Measurements from ENCODE around the gene TBC1D10B.
"Not testable (repeated sequence)": the region's sequence is repeated elsewhere in the genome, so short reads cannot be mapped to it uniquely, and the experiment has no call there.

TBC1D10B gene

DNA sequence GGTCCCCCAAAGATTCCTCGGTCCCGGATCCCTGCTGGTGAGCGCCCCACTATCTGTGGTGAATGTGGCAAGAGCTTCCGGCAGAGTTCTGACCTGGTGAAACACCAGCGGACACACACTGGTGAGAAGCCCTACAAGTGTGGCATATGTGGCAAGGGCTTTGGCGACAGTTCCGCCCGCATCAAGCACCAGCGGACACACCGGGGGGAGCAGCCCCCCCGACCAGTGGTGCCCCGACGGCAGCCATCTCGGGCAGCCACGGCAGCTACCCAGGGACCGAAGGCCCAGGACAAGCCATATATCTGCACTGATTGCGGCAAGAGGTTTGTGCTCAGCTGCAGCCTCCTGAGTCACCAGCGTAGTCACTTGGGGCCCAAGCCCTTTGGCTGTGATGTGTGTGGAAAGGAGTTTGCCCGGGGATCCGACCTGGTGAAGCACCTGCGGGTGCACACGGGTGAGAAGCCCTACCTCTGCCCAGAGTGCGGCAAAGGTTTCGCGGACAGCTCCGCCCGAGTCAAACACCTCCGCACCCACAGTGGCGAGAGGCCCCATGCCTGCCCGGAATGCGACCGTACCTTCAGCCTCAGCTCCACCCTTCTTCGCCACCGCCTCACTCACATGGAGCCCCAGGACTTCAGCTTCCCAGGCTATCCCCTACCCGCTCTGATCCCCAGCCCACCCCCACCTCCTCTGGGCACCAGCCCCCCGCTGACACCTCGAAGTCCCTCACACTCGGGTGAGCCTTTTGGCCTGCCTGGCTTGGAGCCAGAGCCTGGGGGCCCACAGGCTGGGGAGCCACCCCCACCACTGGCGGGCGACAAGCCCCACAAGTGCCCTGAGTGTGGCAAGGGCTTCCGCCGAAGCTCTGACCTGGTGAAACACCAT, 27.7 kb upstream of the TBC1D10B start:
- FAIRE-seq = no peak

DNA sequence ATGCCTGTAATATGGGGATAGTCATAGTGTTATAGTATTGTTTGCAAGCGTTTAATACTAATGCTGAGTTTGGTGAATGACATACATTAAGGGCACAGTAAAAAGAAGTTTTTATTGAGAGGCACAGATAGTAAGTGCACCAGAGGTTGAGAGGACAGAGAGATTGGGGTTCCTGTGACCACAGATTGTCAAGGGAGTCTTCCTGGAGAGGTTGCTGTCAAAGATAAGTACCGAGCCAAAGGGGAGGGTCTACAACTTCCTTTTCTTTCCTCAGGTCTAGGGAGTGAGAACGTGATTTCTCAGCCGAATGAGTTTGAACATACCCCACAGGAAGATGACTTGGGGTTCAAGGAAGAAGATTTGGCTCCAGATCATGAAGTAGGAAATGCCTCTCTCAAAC, 26.8 kb upstream of the TBC1D10B start:
- no peak for FAIRE-seq

DNA sequence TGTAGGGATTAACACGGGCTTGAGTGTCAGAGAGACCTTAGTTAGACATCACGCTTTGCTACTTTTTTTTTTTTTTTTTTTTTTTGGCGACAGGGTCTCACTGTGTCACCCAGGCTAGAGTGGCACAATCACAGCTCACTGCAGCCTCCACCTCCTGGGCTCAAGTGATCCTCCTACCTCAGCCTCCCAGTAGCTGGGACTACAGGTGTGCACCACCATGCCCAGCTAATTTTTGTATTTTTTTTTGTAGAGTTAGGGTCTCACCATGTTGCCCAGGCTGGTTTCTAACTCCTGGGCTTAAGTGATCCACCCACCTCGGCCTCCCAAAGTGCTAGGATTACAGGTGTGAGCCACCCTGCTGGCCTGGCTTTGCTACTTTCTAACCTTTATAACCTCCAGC, 26.3 kb upstream of the TBC1D10B start:
- not testable (repeated sequence) for FAIRE-seq

DNA sequence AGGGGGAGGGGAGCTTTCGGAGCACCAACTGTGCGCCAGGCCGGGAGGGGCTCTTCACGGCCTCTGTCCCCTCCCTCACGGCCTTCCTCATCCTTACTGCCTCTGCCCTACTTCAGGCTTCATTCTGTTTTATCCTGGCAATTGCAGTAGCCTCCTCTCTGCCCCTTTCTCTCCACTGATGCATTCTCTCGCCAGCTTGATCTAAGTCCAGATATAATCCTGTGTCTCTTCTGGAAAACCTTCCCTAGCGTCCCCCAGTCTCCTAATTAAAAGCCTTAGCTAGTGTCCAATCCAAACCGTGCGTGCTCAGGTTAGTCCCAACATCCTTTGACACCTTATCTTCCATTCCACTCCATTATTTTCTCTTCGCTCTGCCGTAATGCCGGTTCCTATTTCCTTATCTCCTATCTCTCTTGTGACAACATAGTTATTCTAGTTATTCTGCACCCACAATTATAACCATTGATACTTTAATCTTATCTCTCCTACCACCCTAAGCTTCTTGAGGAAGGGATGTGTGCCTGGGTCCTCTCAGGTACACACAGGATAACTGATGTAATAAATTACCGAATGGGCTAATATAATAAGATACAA, 25.8 kb upstream of the TBC1D10B start:
- FAIRE-seq = no peak

DNA sequence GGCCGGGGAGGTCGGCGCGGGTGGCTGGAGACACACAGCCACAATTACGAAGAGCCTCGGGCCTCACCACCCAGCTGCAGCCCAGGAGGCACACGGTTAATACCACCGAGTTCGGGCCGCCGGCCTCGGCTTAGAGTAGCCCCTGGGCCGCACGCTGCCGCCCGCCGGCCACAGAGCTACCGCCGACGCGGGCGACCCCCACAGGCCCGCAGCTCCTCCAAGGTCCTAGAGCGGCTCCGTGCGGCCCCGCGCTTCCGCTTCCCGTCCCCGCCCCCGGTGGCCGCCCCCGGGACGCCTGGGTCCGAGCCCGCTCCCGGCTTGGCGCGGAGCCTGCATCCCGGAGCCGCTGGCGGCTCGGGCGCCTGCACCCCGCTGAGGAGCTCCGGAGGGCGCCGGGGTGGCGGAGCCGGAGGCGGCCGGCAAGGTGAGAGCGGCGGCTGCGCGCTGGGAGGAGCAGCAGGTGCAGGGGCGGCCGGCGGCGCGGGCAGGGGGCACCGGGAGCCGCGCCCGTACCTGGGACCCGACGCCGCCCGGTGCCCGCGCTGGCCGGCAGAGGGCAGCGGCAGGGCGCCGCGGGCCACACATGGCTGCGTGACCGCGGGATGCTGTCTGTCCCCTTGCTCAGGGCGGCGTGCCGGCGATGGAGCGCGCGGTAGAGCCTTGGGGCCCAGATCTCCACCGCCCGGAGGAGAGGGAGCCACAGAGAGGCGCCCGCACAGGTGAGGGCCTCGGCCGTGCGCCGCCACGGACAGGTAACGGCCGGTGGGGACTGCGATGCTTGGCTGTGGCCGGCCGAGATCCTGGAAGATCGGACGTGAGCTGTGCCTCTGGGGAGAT, 25.1 kb upstream of the TBC1D10B start, which contains the start of gene ZNF48:
Gene ZNF48 (plus strand): TSS at position 266 of the 837 bp plus-strand sequence. CDS start 375 bp downstream, at position 641.
- no peak for FAIRE-seq

DNA sequence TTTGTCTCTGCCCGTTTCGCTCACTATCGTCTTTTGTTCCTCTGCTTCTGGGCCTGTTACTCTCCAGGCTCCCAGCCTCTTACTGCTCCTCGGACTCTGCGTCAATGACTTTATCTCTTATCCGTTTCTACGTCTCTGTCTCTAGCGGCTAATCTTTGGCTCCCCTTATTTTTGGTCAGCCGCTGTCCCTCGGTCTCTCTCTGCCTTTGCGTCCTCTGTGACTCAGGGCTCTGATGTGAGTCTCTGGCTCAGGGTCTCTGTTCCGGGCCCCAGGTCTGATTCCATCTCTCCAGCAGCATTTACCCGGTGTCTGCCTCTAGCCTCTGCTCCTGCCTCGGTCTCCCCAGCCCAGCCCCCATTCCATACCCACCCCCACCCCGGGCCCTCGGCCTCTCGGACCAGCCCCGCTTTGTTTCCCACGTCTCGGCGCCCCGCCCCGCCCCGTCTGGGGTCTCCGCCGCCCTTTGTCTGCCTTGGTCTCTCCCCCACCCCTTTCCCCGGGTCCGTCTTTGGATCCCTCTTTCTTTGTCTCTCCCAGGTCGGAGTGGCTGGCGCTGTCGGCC, 24.4 kb upstream of the TBC1D10B start:
- FAIRE-seq = no peak

DNA sequence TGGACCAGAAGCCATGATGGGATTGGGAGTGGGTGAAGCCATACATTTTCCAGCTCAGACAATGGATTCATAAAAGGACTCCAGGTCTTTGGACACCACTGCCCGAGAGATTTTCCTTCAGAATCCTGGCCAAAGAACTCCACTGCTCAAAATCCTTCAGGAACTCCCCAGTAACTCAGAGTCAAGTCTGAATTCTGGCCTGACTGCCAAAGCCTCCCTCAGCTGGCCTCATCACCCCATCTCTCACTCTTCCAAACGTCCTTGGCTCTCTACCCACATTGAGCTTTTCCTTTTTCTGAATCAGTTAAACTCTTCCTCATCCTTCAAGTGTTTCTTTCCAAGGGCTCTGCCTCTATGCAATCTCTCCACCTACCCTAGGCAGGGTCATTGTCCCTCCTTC, 13.2 kb upstream of the TBC1D10B start:
- no peak for FAIRE-seq

DNA sequence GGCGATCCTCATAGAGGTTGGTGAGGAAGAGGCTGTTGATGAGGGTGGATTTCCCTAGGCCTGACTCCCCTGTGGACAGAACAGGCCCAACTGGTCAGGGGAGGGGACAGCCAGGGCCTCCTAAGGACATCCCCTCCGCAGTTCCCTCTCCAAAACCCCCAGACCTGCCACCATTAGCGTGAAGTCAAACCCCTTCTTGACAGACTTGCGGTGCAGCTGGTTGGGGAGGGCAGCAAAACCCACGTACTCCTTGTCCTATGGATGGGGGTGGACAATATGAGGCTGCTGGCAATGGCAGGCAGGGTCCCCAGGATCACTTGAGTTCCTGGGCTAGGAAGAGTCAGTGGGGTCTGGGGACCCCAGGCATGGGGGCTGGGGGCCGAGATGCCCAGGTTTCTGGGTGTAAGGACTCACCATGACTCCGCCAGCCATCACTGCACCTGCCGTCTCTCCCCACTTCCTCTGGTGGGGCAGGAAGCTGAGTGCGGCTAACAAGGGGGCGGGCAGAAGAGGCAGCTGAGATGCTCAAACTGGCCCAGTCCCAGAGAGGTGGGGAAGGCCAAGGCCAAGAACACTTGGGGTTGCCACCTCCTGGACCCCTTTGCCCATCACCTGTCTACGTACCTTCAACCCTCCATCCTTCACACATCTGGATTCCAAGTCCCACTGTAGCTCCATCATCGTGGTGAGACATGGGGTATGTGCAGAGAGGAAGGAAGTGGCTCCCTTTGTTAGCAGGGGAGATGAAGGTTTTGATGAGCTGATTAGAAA, 12.0 kb upstream of the TBC1D10B start, which contains the start of gene SEPTIN1:
Gene SEPTIN1 (minus strand): TSS at position 451 of the 771 bp plus-strand sequence. CDS start 19 bp downstream, at position 432.
- FAIRE-seq = no peak

DNA sequence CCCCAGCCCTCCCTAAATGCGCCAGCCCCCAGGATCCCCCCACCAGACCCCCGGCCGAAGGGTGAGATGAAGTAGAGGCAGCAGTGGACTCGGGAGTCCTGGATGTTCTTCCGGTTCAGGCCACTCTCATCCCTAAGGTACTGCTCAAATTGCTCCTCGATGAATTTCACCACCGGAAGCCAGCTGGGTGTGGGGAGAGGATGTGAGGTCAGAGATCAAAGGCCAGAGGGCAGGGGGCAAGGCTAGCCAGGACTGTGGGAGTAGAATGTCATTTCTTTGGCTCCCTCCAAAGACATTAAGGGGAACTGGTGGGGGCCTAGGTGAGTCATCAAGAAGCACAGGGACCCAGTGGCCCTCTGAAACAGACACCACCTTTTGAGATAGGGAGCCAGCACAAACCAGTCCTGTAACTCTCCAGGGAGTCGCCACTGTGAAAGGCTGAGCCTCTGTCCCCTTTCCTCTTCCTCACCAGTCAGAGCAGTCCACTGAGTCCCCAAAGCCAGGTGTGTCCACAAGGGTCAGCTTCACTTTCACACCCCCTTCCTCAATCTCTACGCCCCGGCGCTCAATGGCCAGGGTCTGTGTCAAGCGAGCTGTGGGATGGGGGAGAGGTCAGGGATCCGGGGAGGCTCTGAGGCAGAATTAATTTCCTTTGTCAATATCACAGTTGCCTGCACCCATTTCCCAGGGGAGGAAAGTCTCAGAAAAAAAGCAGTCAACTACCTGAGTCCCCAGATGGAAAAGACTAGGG, 11.2 kb upstream of the TBC1D10B start:
- no peak for FAIRE-seq

DNA sequence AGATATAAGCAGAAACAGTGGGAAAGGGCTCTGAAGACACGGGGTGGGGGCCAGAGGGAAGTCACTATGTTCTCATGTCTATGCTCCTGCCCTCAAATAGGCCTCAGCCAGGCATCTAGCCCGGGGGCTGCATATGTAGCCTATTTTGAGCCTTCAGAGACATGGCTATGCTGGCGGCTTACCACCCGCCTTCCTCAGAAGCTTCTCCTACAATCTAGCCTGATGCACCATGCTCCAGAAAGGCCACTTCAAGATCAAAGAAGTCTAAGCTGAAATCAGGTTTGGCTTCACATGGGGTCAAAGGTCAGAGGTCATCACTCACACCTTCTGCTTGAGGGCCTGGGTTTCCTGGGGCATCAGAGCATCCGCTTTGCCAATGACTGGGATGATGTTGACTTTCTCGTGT, 10.5 kb upstream of the TBC1D10B start:
- no peak for FAIRE-seq

DNA sequence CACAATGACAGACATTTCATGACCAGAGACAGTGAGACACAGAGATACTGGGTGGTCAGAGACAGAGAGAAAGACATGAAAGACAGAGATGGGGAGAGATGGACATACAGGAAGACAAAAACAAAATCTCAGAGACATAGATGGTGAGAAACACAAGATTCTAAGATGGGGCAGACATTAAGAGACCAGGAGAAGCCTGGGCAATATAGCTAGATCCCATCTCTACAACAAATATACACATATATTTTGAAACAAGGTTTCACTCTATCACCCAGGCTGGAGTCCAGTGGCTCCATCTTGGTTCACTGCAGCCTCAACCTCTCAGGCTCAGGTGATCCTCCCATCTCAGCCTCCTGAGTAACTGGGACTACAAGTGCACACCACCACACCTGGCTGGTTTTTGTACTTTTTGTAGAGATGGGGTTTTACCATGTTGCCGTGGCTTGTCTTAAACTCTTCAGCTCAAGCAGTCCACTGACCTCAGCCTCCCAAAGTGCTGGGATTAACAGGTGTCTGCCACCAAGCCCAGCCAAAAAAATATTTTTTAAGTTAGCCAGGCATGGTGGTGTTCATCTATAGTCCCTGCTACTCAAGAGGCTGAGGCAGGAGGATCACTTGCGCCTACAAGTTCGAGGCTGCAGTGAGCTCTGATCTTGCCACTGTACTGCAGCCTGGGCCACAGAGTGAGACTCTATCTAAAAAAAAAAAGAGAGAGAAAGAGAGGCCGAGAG, 9.9 kb upstream of the TBC1D10B start:
- FAIRE-seq = no peak

DNA sequence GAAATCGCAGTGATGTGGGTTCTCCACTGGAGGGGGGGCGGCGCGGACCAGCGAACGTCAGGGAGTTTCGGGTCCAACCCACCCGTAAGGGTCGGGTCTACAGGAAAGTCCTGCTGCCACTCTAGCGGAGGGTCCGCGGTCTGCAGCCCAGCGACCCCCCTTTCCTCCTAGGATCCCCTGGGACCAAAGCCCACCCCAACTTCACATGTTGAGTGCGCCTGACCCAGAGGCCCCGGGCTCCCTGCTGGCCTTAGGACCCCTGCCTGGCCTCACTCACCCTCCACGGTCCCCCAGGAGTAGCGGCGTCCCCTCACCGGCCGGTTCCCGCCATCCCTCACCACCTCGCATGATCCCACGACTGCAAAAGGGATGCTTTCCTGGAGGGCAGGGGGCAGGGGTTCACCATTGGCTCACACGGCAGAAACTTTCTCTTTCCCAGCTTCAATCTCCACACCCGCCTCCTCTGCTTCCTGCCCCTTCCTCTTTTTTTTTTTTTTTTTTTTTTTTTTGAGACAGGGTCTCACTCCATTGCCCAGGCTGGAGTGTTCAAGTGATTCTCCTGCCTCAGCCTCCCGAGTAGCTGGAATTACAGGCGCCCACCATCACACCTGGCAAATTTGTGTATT, 9.0 kb upstream of the TBC1D10B start:
- FAIRE-seq = no peak

DNA sequence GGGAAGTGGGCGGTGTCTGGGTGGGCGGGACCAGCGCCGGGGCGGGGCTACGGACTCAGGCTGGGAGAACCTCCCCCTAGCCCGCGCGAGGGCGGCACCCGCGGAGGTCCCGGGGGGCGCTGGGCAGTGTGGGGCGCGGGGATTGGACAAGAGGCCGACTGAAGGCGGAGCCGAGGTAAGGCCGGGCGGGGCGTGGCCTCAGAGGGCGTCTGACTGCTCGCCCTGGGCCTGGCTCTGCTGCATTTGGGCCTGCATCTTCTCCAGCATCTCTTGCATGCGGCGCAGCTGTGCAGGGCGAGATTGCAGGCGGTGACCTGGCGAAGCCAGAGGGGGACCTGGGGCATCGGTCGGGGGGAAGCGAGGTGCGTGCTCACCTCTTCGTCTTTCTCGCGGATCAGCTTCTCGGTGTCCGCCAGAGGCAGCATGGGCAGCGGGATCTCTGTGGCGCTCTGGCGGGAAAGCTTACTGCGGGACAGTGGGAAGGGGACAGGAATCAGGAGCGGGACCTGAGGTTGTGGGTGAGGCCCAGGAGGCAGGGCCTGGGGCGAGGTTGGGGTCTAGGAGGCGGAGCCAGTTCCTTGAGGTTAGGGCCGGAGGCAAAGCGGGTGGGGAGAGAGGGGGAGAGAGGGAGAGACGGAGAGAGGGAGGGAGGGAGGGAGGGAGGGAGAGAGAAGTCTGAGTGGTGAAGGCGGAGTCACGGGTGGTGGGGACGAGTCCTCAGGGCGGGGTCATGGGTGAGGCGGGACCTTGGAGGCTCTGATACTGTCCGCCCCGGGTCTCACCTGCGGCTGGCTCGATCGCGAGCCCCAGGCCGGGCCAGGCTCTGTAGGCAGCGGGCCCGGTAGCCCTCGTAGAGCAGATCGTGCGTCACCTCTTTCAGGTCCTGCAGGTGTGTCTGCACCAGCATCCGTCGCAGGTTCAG, 8.2 kb upstream of the TBC1D10B start:
- FAIRE-seq = peak; percentile 51

DNA sequence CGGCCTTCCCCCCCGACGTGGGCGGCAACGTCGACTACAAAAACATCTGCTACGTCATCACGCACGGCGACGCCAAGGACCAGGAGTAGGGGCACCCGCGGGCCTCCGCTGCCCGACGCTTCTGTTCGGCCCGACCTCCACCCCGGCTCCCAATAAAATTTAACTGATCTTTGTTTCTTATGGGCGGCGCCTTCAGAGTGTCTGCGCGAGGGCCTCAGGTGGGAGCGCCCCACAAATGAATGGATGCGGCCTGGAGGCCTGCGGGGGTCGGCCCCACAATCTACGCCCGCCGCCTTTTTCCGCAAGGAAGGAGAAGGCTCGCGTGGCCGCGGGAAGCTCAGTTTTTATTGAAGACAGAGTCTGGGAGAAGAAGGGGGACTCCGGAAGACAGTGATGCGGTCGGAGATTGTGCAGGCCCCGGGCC, 7.5 kb upstream of the TBC1D10B start:
- peak; percentile 48 for FAIRE-seq

DNA sequence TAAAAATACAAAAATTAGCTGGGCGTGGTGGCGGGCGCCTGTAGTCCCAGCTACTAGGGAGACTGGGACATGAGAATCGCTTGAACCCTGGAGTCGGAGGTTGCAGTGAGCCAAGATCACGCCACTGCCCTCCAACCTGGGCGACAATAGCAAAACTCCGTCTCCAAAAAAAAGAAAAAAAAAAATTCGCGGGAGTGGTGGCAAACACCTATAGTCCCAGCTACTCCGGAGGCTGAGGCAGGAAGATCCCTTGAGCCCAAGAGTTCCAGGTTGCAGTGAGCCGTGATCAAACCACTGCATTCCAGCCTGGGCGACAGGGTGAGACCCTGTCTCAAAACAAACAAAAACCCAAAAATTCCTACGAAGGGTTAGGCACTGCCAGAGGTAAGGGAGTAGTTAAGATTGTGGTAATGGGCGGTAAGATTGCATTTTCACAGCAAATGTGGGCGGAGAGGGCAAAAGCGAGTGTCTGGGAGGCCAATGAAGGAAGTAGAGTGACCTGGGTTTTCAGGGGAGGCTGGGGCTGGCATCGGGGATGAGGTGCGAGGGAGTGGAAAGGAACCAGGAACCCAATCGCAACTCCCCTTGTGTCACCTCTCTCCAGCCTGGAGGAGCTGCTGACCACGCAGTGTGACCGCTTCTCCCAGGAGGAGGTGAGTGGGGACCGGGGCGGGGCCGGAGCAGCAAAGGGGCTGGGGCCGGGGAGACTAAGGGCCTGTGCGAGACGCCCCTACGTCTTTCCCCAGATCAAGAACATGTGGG, 6.9 kb upstream of the TBC1D10B start:
- FAIRE-seq = no peak

DNA sequence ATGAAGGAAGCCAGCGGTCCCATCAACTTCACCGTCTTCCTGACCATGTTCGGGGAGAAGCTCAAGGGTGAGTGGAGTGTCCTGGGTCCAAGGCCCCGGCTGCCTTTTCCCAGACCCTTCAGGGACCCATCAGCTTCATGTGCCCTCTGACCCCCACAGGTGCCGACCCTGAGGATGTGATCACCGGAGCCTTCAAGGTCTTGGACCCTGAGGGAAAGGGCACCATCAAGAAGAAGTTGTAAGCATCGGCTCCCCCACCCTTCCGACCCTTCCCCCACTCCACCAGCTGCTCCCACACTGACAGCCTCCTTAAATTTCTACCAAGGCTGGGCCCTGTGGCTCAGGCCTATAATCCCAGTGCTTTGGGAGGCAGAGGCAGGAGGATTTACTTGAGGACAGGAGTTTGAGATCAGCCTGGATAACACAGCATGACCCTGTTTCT, 6.2 kb upstream of the TBC1D10B start:
- no peak for FAIRE-seq

DNA sequence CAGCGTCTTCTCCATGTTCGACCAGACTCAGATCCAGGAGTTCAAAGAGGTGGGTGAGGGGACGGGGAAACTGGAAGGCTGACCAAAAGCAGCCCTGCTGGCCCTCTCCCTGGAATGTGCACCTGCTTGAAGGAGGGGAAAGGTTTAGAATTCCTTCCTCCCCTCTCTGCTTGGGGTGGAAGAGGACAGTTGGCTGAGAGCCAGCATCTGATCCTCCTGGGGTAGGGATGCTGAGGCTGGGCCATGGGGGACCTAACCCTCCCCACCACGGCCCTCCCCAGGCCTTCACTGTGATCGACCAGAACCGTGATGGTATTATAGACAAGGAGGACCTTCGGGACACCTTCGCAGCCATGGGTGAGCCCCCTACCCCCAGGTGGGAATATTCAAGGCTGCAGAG, 5.6 kb upstream of the TBC1D10B start:
- no peak for FAIRE-seq

DNA sequence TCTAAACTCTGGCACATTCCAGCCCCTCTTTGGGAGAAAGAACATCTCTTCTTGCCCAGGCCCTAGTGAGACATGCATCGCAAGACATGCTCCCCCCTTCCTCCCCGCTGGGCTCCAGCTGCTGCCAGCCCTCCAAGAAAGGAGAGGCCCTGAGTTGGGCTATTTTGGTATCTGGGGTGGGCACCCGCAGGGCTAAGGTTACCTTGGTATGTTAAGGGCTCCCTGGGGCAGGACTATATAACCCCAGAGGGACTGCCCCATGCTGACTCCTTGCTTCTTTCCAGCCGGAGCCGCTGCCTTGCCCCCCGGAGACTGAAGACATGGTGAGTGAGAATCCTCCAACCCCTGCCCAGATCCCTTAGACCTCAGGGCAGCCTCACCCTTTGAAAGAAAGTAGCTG, 4.2 kb upstream of the TBC1D10B start, which contains the start of gene MYL11:
Gene MYL11 (plus strand): TSS at position 265 of the 400 bp plus-strand sequence. CDS start 56 bp downstream, at position 321.
- no peak for FAIRE-seq
